Stimulated activated naive B cell treated with anti-CD40 and anti-IgM and Interleukin-4, amounts not matched to agents 10 μg/mL and 1 μg/mL and 100 μg/mL, for 72 hours (primary cell): ENCODE measurements around the gene GPATCH2.
"Not testable (repeated sequence)": the region's sequence is repeated elsewhere in the genome, so short reads cannot be mapped to it uniquely, and the experiment has no call there.

Experiments used
- ATAC-seq, 2 donors: fragments of 150-1000 bp; cut with Tn5 transposase; replicated peaks; 2 replicates each; pipeline ENCODE4 v1.10.0; 2021; ENCODE audit warnings: moderate library complexity in 1 of 2
- DNase-seq: peaks from one replicate; pipeline ENCODE4 v3.0.0; 2021
- H3K27ac Mint-ChIP-seq: one replicate; pipeline ENCODE4 v1.8.0; 2022; ENCODE audit warnings: mild to moderate bottlenecking, mixed read lengths
- H3K27me3 Mint-ChIP-seq, 2 donors: one replicate each; pipeline ENCODE4 v1.8.0; 2022; ENCODE audit warnings: mixed read lengths in 2 of 2
- H3K36me3 Mint-ChIP-seq, 2 donors: one replicate each; pipeline ENCODE4 v1.8.0; 2022; ENCODE audit warnings: mixed read lengths in 2 of 2, mild to moderate bottlenecking in 1 of 2
- H3K4me1 Mint-ChIP-seq, 2 donors: one replicate each; pipeline ENCODE4 v1.8.0; 2022; ENCODE audit warnings: mixed read lengths in 2 of 2, mild to moderate bottlenecking in 1 of 2
- H3K4me3 Mint-ChIP-seq, 2 donors: one replicate each; pipeline ENCODE4 v1.8.0; 2022; ENCODE audit warnings: mild to moderate bottlenecking in 2 of 2, mixed read lengths in 2 of 2, moderate library complexity in 1 of 2
- H3K9me3 Mint-ChIP-seq, 2 donors: one replicate each; pipeline ENCODE4 v1.8.0; 2022; ENCODE audit warnings: mixed read lengths in 2 of 2, mild to moderate bottlenecking in 1 of 2

The GPATCH2 gene

GRCh38 chr1:217525773-217526490 lies 105.0 kb downstream of the GPATCH2 start:
- Mint-ChIP-seq H3K4me3 (no peak overlapping the region), H3K27me3 (no peaks in the 10 kb centered on the region), H3K36me3 (peaks cover 6 to 17% of the 10 kb centered on the region in 2 donors), H3K27ac (no peak overlapping the region), H3K9me3 (no peaks in the 10 kb centered on the region), H3K4me1 (no peaks in the 10 kb centered on the region)
- DNase-seq = no peak
- no peak for ATAC-seq

GRCh38 chr1:217524787-217525520 lies 105.9 kb downstream of the GPATCH2 start:
- ATAC-seq (no peak), DNase-seq (no peak)
- H3K27me3 Mint-ChIP-seq = no peaks in the 10 kb centered on the region
- H3K4me3 Mint-ChIP-seq = no peak overlapping the region
- no peaks in the 10 kb centered on the region for H3K4me1 Mint-ChIP-seq
- H3K27ac Mint-ChIP-seq = no peak overlapping the region
- H3K9me3 Mint-ChIP-seq = no peaks in the 10 kb centered on the region
- peaks cover 6 to 17% of the 10 kb centered on the region in 2 donors for H3K36me3 Mint-ChIP-seq

GRCh38 chr1:217523921-217524320 lies 107.0 kb downstream of the GPATCH2 start:
- not testable (repeated sequence) for H3K36me3 Mint-ChIP-seq, ATAC-seq, DNase-seq, H3K9me3 Mint-ChIP-seq, H3K27me3 Mint-ChIP-seq, H3K4me1 Mint-ChIP-seq, H3K4me3 Mint-ChIP-seq, H3K27ac Mint-ChIP-seq

- no peak for ATAC-seq
- Mint-ChIP-seq H3K27ac (no peak overlapping the region), H3K36me3 (peaks cover 0 to 6% of the 10 kb centered on the region in 2 donors), H3K4me1 (no peaks in the 10 kb centered on the region), H3K4me3 (no peak overlapping the region), H3K27me3 (no peaks in the 10 kb centered on the region), H3K9me3 (no peaks in the 10 kb centered on the region)
- no peak for DNase-seq
These were observed 108.6 kb downstream of the GPATCH2 start for GRCh38 chr1:217522277-217522676.

- no peak for ATAC-seq
- no peak for DNase-seq
- Mint-ChIP-seq H3K9me3 (no peaks in the 10 kb centered on the region), H3K27ac (no peak overlapping the region), H3K36me3 (peaks cover 0 to 6% of the 10 kb centered on the region in 2 donors), H3K4me1 (no peaks in the 10 kb centered on the region), H3K27me3 (no peaks in the 10 kb centered on the region), H3K4me3 (no peak overlapping the region)
These were observed 109.6 kb downstream of the GPATCH2 start for GRCh38 chr1:217521317-217521716.

- H3K27ac Mint-ChIP-seq = no peak overlapping the region
- H3K4me3 Mint-ChIP-seq = no peak overlapping the region
- no peaks in the 10 kb centered on the region for H3K27me3 Mint-ChIP-seq
- H3K9me3 Mint-ChIP-seq = no peaks in the 10 kb centered on the region
- DNase-seq = no peak
- H3K36me3 Mint-ChIP-seq = peaks cover 9 to 30% of the 10 kb centered on the region in 2 donors
- no peak for ATAC-seq
- H3K4me1 Mint-ChIP-seq = no peaks in the 10 kb centered on the region
These were observed 124.0 kb downstream of the GPATCH2 start for GRCh38 chr1:217506878-217507277.

- ATAC-seq = no peak
- H3K4me1 Mint-ChIP-seq = peaks cover 10 to 23% of the 10 kb centered on the region in 2 donors
- no peaks in the 10 kb centered on the region for H3K9me3 Mint-ChIP-seq
- peaks cover 7 to 12% of the 10 kb centered on the region in 2 donors for H3K36me3 Mint-ChIP-seq
- no peak overlapping the region for H3K27ac Mint-ChIP-seq
- H3K4me3 Mint-ChIP-seq = no peak overlapping the region
- H3K27me3 Mint-ChIP-seq = no peaks in the 10 kb centered on the region
- no peak for DNase-seq
These were observed 132.7 kb downstream of the GPATCH2 start for GRCh38 chr1:217498209-217498608.

GRCh38 chr1:217495249-217495648 lies 135.6 kb downstream of the GPATCH2 start:
- ATAC-seq (peak; percentile 92), DNase-seq (no peak)
- Mint-ChIP-seq H3K4me3 (peak overlapping the region in 1 of 2 donors; percentile 21), H3K36me3 (peaks cover 14 to 16% of the 10 kb centered on the region in 2 donors), H3K27me3 (no peaks in the 10 kb centered on the region), H3K9me3 (no peaks in the 10 kb centered on the region), H3K4me1 (peaks cover 10 to 23% of the 10 kb centered on the region in 2 donors), H3K27ac (peak overlapping the region; percentile 48)

GRCh38 chr1:217494767-217495166 lies 136.1 kb downstream of the GPATCH2 start:
- Mint-ChIP-seq H3K36me3 (peaks cover 17 to 20% of the 10 kb centered on the region in 2 donors), H3K27ac (no peak overlapping the region), H3K4me3 (no peak overlapping the region), H3K27me3 (no peaks in the 10 kb centered on the region), H3K4me1 (peaks cover 10 to 23% of the 10 kb centered on the region in 2 donors), H3K9me3 (no peaks in the 10 kb centered on the region)
- DNase-seq (no peak), ATAC-seq (peak; percentile 83 to 85)

GRCh38 chr1:217493290-217493689 lies 137.6 kb downstream of the GPATCH2 start:
- Mint-ChIP-seq H3K9me3 (no peaks in the 10 kb centered on the region), H3K4me3 (no peak overlapping the region), H3K4me1 (peaks cover 10 to 23% of the 10 kb centered on the region in 2 donors), H3K27ac (no peak overlapping the region), H3K27me3 (no peaks in the 10 kb centered on the region), H3K36me3 (peaks cover 21 to 24% of the 10 kb centered on the region in 2 donors)
- ATAC-seq = no peak
- no peak for DNase-seq

GRCh38 chr1:217484871-217485270 lies 146.0 kb downstream of the GPATCH2 start:
- DNase-seq (no peak), ATAC-seq (no peak)
- Mint-ChIP-seq H3K4me1 (peaks cover 11 to 17% of the 10 kb centered on the region in 2 donors), H3K27ac (no peak overlapping the region), H3K9me3 (peaks cover 10 to 12% of the 10 kb centered on the region in 2 donors), H3K4me3 (no peak overlapping the region), H3K36me3 (peaks cover 28 to 33% of the 10 kb centered on the region in 2 donors), H3K27me3 (no peaks in the 10 kb centered on the region)

GRCh38 chr1:217482356-217483102 lies 148.4 kb downstream of the GPATCH2 start:
- H3K9me3 Mint-ChIP-seq = peaks cover 14 to 16% of the 10 kb centered on the region in 2 donors
- H3K4me3 Mint-ChIP-seq = no peak overlapping the region
- H3K27ac Mint-ChIP-seq = peak overlapping the region; percentile 4
- H3K4me1 Mint-ChIP-seq = peaks cover 17 to 31% of the 10 kb centered on the region in 2 donors
- peaks cover 37 to 40% of the 10 kb centered on the region in 2 donors for H3K36me3 Mint-ChIP-seq
- H3K27me3 Mint-ChIP-seq = no peaks in the 10 kb centered on the region
- peak; percentile 50 for DNase-seq
- peak; percentile 95 to 98 for ATAC-seq

- Mint-ChIP-seq H3K9me3 (peaks cover 14 to 20% of the 10 kb centered on the region in 2 donors), H3K27ac (no peak overlapping the region), H3K4me1 (peaks cover 18 to 42% of the 10 kb centered on the region in 2 donors), H3K36me3 (peaks cover 36 to 41% of the 10 kb centered on the region in 2 donors), H3K27me3 (no peaks in the 10 kb centered on the region), H3K4me3 (peak overlapping the region in 1 of 2 donors; percentile 48)
- DNase-seq (no peak), ATAC-seq (peak; percentile 55 to 69)
These were observed 152.4 kb downstream of the GPATCH2 start for GRCh38 chr1:217478450-217478849.

GRCh38 chr1:217472915-217473314 lies 158.0 kb downstream of the GPATCH2 start:
- peaks cover 5 to 24% of the 10 kb centered on the region in 2 donors for H3K4me1 Mint-ChIP-seq
- ATAC-seq (no peak), DNase-seq (no peak)
- H3K27me3 Mint-ChIP-seq = no peaks in the 10 kb centered on the region
- H3K36me3 Mint-ChIP-seq = peaks cover 9 to 11% of the 10 kb centered on the region in 2 donors
- no peak overlapping the region for H3K27ac Mint-ChIP-seq
- peaks cover 0 to 4% of the 10 kb centered on the region in 2 donors for H3K9me3 Mint-ChIP-seq
- no peak overlapping the region for H3K4me3 Mint-ChIP-seq
